CD14-positive monocyte (primary cell): ENCODE measurements around the gene FBXL4. TPM values are rescaled to one million over a fixed set of nuclear protein-coding genes. Genes with fewer than 3 reads are reported as not detected.

Experiments
- DNase-seq, 3 donors: peaks; one replicate each; pipeline ENCODE4 v3.0.0-alpha.2; 2011 to 2022
- H2AFZ ChIP-seq: 2 replicates; pipeline ENCODE4 v1.6.0; 2012; ENCODE audit warnings: mild to moderate bottlenecking, low read depth, low read length, inconsistent platforms; ENCODE audit not compliant: insufficient read depth, poor library complexity, severe bottlenecking
- H3K27ac ChIP-seq, 2 donors: 1 replicate in 1 of 2; 2 replicates in 1 of 2; pipeline ENCODE4 v1.5.1; 2012 to 2013; ENCODE audit warnings: low read length in 2 of 2, control low read depth in 1 of 2, inconsistent platforms in 1 of 2, low read depth in 1 of 2, mild to moderate bottlenecking in 1 of 2
- H3K27me3 ChIP-seq, 2 donors: one replicate each; pipeline versions ENCODE4 v1.6.0 to v1.6.1; 2011 to 2013; ENCODE audit warnings: low read length in 2 of 2; ENCODE audit not compliant: control insufficient read depth in 2 of 2, insufficient read depth in 2 of 2
- H3K36me3 ChIP-seq, 2 donors: replicated peaks in 1 of 2; 1 replicate in 1 of 2; 2 replicates in 1 of 2; pipeline versions ENCODE4 v1.5.1 to v1.6.1; 2012 to 2013; ENCODE audit warnings: low read length in 2 of 2, control low read depth in 1 of 2, inconsistent platforms in 1 of 2, mild to moderate bottlenecking in 1 of 2; ENCODE audit not compliant: insufficient read depth in 2 of 2, control insufficient read depth in 1 of 2
- H3K4me1 ChIP-seq, 2 donors: 1 replicate in 1 of 2; 2 replicates in 1 of 2; pipeline versions ENCODE4 v1.5.1 to v1.6.1; 2012 to 2013; ENCODE audit warnings: low read length in 2 of 2, control low read depth in 1 of 2, inconsistent platforms in 1 of 2, mild to moderate bottlenecking in 1 of 2, moderate library complexity in 1 of 2; ENCODE audit not compliant: insufficient read depth in 2 of 2, control insufficient read depth in 1 of 2
- H3K4me2 ChIP-seq: replicated peaks from 2 replicates; pipeline ENCODE3; 2012; ENCODE audit warnings: low read length, moderate library complexity, mild to moderate bottlenecking; ENCODE audit not compliant: poor library complexity, severe bottlenecking; ENCODE audit errors: extremely low read depth
- H3K4me3 ChIP-seq, 3 experiments: fragments of 200-600 bp in 1 of 3; sonication (generic) in 1 of 3; replicated peaks in 1 of 3; 1 replicate in 2 of 3; 2 replicates in 1 of 3; pipeline ENCODE4 v1.5.1; 2011 to 2013; ENCODE audit warnings: low read length in 3 of 3, mild to moderate bottlenecking in 3 of 3, control low read depth in 2 of 3, low read depth in 2 of 3, inconsistent platforms in 1 of 3, moderate library complexity in 1 of 3
- H3K79me2 ChIP-seq: 2 replicates; pipeline ENCODE4 v1.6.0; 2012; ENCODE audit warnings: mild to moderate bottlenecking, control low read depth, inconsistent platforms, low read length, moderate library complexity; ENCODE audit not compliant: insufficient read depth
- H3K9ac ChIP-seq: 2 replicates; pipeline ENCODE4 v1.6.0; 2017; ENCODE audit warnings: low read length, mild to moderate bottlenecking; ENCODE audit not compliant: insufficient read depth, poor library complexity, severe bottlenecking
- H3K9me3 ChIP-seq, 2 donors: replicated peaks in 1 of 2; 1 replicate in 1 of 2; 2 replicates in 1 of 2; pipeline versions ENCODE4 v1.5.1 to v1.6.1; 2012 to 2013; ENCODE audit warnings: low read length in 2 of 2, control low read depth in 1 of 2; ENCODE audit not compliant: control insufficient read depth in 1 of 2, insufficient read depth in 1 of 2
- H4K20me1 ChIP-seq: 2 replicates; pipeline ENCODE4 v1.6.0; 2012; ENCODE audit warnings: mild to moderate bottlenecking, low read length, control low read depth, moderate library complexity; ENCODE audit not compliant: insufficient read depth
- H3K27ac Mint-ChIP-seq, 7 donors: one replicate each; pipeline ENCODE4 v1.8.0; 2020; ENCODE audit warnings: mild to moderate bottlenecking in 7 of 7, mixed read lengths in 7 of 7, moderate library complexity in 6 of 7, inconsistent platforms in 2 of 7
- H3K27me3 Mint-ChIP-seq, 3 donors: one replicate each; pipeline ENCODE4 v1.8.0; 2021 to 2022; ENCODE audit warnings: low read depth in 3 of 3, mild to moderate bottlenecking in 3 of 3, mixed read lengths in 3 of 3, moderate library complexity in 3 of 3, inconsistent platforms in 1 of 3
- H3K36me3 Mint-ChIP-seq, 2 donors: one replicate each; pipeline ENCODE4 v1.8.0; 2020; ENCODE audit warnings: mixed read lengths in 2 of 2, inconsistent platforms in 1 of 2, mild to moderate bottlenecking in 1 of 2
- H3K4me1 Mint-ChIP-seq: one replicate; pipeline ENCODE4 v1.8.0; 2020; ENCODE audit warnings: mild to moderate bottlenecking, mixed read lengths
- H3K4me3 Mint-ChIP-seq, 2 donors: one replicate each; pipeline ENCODE4 v1.8.0; 2020; ENCODE audit warnings: mild to moderate bottlenecking in 2 of 2, mixed read lengths in 2 of 2, moderate library complexity in 1 of 2
- H3K9me3 Mint-ChIP-seq, 7 donors: one replicate each; pipeline ENCODE4 v1.8.0; 2020 to 2022; ENCODE audit warnings: mixed read lengths in 7 of 7, mild to moderate bottlenecking in 6 of 7, moderate library complexity in 6 of 7, inconsistent platforms in 2 of 7
- CTCF ChIP-seq: fragments of 200-600 bp; IDR thresholded peaks from one replicate; pipeline ENCODE4 v1.8.0; 2022; ENCODE audit warnings: antibody characterized with exemption, mild to moderate bottlenecking
- WGBS: methylation state at CpG from one replicate; pipeline ENCODE4 v1.1.5; 2013; ENCODE audit warnings: missing lambda C conversion rate; ENCODE audit not compliant: insufficient coverage; 5-methylcytosine and 5-hydroxymethylcytosine counted together
- intact Hi-C, 2 donors: fragments of 100-400 bp; cut with micrococcal nuclease; formaldehyde crosslinking; loops; one replicate each; pipeline versions ENCODE4 v1.15.0 to v1.15.1; 2023
- polyA plus RNA-seq, 3 donors: library from polyadenylated mRNA; depleted of rRNA in 1 of 3; unstranded in 2 of 3; stranded (reverse) in 1 of 3; fragments of 300-500 nt in 2 of 3; fragments of >200 nt in 1 of 3; fragmentation: Illumina TruSeq in 2 of 3; gene quantifications; 1 replicate in 2 of 3; 2 replicates in 1 of 3; pipeline ENCODE4 v1.2.3, GENCODE V29; 2012 to 2021

The FBXL4 gene
- polyA plus RNA-seq, 3 donors = 5.7 to 10.9 (median 8.6) TPM

- no peak for DNase-seq
- Mint-ChIP-seq H3K4me3 (no peak overlapping the region), H3K27ac (no peak overlapping the region), H3K4me1 (peaks cover 8% of the 10 kb centered on the region), H3K36me3 (peaks cover 26 to 39% of the 10 kb centered on the region in 2 donors), H3K9me3 (peaks cover 0 to 3% (median 0%) of the 10 kb centered on the region in 7 donors), H3K27me3 (no peaks in the 10 kb centered on the region)
- H4K20me1 ChIP-seq = peaks cover 16% of the 10 kb centered on the region
- H3K79me2 ChIP-seq = no peaks in the 10 kb centered on the region
- no peak overlapping the region for H3K9ac ChIP-seq
- H3K4me2 ChIP-seq = no peak overlapping the region
- peaks cover 7 to 30% of the 10 kb centered on the region in 2 donors for H3K36me3 ChIP-seq
- intact Hi-C loops = no loop called here
- H3K4me1 ChIP-seq = peaks cover 2 to 3% of the 10 kb centered on the region in 2 donors
- no peak overlapping the region for H3K4me3 ChIP-seq
- no peaks in the 10 kb centered on the region for H3K9me3 ChIP-seq
- TF ChIP-seq CTCF = no peak
- H3K27me3 ChIP-seq = no peaks in the 10 kb centered on the region
- H2AFZ ChIP-seq = no peak overlapping the region
- H3K27ac ChIP-seq = no peak overlapping the region
Measured at GRCh38 chr6:98927534-98927933, 20.2 kb downstream of the FBXL4 start.

- H3K4me2 ChIP-seq = no peak overlapping the region
- H3K27me3 ChIP-seq = no peaks in the 10 kb centered on the region
- no peak overlapping the region for H2AFZ ChIP-seq
- no peak for TF ChIP-seq CTCF
- WGBS = 100% methylated on average over 1 of the region's 5 CpGs
- H3K27ac ChIP-seq = no peak overlapping the region
- H3K9me3 ChIP-seq = no peaks in the 10 kb centered on the region
- peaks cover 9% of the 10 kb centered on the region for H4K20me1 ChIP-seq
- Mint-ChIP-seq H3K4me3 (no peak overlapping the region), H3K27me3 (no peaks in the 10 kb centered on the region), H3K4me1 (no peaks in the 10 kb centered on the region), H3K27ac (no peak overlapping the region), H3K36me3 (peaks cover 27 to 38% of the 10 kb centered on the region in 2 donors), H3K9me3 (peaks cover 0 to 3% (median 0%) of the 10 kb centered on the region in 7 donors)
- H3K36me3 ChIP-seq = peaks cover 7 to 34% of the 10 kb centered on the region in 2 donors
- H3K4me3 ChIP-seq = no peak overlapping the region
- H3K9ac ChIP-seq = no peak overlapping the region
- no peaks in the 10 kb centered on the region for H3K4me1 ChIP-seq
- intact Hi-C loops = no loop called here
- no peak for DNase-seq
- H3K79me2 ChIP-seq = no peaks in the 10 kb centered on the region
Measured at GRCh38 chr6:98925831-98926230, 21.9 kb downstream of the FBXL4 start.
